Fibroblast of mammary gland (primary cell): ENCODE data around the gene C1QA.

ENCODE experiments used
- DNase-seq: peaks from one replicate; pipeline ENCODE4 v3.0.0-alpha.2; 2010; ENCODE audit warnings: low read depth
- H3K4me3 ChIP-seq: 2 replicates; pipeline ENCODE4 v1.5.1; 2011; ENCODE audit warnings: low read depth, mild to moderate bottlenecking, low read length, moderate library complexity; ENCODE audit not compliant: control insufficient read depth
- TF ChIP-seq, protein P1 (sequence below): conservative IDR thresholded peaks from 2 replicates; pipeline ENCODE4 v1.5.1; 2011; ENCODE audit warnings: low read depth, low read length, inconsistent platforms; ENCODE audit not compliant: control insufficient read depth, insufficient read depth

The C1QA gene, protein sequence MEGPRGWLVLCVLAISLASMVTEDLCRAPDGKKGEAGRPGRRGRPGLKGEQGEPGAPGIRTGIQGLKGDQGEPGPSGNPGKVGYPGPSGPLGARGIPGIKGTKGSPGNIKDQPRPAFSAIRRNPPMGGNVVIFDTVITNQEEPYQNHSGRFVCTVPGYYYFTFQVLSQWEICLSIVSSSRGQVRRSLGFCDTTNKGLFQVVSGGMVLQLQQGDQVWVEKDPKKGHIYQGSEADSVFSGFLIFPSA

DNA sequence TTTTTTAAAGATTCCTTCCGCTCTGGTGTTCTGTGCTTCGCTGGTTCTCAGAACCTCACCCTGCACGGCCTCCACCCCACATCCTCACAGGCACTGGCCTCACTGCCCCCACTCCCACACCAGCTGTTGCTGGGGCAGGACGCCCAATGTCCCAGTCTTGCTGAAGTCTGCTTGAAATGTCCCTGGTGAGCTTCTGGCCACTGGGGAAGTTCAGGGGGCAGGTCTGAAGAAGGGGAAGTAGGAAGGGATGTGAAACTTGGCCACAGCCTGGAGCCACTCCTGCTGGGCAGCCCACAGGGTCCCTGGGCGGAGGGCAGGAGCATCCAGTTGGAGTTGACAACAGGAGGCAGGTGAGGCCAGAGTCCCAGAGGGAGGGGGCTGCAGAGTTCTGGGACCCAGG is at the start of gene C1QA:
C1QA (plus strand) TSS at position 276 of the 400 bp plus-strand sequence. CDS start 989 bp downstream, outside the sequence.
- TF ChIP-seq, protein P1, sequence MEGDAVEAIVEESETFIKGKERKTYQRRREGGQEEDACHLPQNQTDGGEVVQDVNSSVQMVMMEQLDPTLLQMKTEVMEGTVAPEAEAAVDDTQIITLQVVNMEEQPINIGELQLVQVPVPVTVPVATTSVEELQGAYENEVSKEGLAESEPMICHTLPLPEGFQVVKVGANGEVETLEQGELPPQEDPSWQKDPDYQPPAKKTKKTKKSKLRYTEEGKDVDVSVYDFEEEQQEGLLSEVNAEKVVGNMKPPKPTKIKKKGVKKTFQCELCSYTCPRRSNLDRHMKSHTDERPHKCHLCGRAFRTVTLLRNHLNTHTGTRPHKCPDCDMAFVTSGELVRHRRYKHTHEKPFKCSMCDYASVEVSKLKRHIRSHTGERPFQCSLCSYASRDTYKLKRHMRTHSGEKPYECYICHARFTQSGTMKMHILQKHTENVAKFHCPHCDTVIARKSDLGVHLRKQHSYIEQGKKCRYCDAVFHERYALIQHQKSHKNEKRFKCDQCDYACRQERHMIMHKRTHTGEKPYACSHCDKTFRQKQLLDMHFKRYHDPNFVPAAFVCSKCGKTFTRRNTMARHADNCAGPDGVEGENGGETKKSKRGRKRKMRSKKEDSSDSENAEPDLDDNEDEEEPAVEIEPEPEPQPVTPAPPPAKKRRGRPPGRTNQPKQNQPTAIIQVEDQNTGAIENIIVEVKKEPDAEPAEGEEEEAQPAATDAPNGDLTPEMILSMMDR, result no peak
- no peak within 1 kb of the TSS for H3K4me3 ChIP-seq
- no peak for DNase-seq

DNA sequence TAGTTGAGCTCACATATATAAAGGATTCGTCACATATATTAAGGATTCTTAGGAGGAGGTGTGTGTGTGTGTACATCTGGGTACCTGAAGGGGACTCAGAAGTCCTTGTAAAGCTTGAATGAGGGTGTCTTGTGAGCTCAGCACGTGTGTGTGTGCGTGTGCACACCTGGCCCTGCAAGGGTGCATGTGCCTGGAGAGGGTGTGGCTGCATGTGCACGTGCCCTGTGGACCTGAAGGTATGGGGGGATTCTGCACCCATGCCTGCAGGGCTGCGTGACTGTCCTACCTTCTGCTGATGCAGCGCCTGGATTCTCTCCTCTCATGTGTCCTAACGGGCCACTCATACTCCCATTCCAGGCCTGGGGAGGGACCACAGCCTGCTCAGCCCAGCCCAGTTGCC is 49.2 kb upstream of the C1QA start:
- no peak for DNase-seq
- TF ChIP-seq, protein P1, result no peak
- no peak overlapping the region for H3K4me3 ChIP-seq

DNA sequence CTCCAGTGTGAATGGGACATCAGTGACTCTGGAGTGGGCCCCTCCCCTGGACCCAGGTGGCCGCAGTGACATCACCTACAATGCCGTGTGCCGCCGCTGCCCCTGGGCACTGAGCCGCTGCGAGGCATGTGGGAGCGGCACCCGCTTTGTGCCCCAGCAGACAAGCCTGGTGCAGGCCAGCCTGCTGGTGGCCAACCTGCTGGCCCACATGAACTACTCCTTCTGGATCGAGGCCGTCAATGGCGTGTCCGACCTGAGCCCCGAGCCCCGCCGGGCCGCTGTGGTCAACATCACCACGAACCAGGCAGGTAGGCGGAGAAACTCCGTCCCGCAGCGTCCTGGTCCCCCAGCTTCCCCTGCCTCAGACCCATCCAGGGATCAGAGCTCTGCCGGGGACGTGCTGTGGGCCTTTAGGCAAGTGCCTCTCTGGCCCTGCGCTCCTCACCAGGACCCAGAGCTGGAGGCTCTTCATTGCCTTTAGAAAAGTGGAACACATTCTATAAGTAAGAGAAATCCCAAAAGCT is 47.5 kb upstream of the C1QA start:
- TF ChIP-seq, protein P1, result no peak
- DNase-seq, result no peak
- H3K4me3 ChIP-seq, result no peak overlapping the region

DNA sequence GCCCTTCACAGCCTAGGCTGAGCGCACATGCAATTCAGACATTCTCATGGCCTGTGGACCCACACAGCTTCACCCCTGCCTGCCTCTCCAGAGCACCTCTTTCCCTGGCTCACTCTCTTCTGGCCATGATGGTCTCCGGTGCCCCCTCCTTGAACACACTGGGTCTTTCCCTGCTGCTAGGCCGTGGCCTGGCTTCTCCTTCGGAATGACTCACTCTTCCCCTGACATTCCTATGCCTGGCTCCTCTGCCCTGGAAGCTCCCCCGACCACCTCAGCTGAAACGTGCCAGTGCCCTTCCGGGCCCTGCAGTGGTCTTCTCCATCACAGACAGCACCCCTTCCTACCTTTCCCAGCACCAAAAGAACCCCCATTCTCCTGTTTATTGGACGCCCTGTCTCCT is 44.9 kb upstream of the C1QA start:
- TF ChIP-seq, protein P1, result no peak

DNA sequence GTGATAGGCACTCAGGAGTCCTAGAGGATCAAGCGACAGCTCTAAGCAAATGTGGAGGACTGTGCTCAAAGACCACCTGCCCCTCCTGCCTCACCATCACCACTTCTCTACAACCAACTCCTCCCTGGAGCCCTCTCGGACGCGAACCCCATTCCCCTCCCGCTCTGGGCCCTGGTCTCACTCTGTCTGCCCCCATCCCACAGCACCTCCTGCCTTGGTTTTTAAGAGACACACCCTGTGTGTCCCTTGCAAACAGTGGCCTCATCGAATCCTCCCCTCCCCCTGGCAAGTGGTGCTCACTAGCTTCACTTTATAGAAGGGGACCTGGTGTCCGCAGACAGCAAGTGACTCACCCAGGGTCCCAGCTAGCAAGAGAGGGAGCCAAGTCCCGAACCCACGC is 44.4 kb upstream of the C1QA start:
- no peak for DNase-seq
- H3K4me3 ChIP-seq, result no peak overlapping the region

More for the DNA sequence above, 44.9 kb upstream of the C1QA start:
- DNase-seq, result no peak
- no peak overlapping the region for H3K4me3 ChIP-seq

DNA sequence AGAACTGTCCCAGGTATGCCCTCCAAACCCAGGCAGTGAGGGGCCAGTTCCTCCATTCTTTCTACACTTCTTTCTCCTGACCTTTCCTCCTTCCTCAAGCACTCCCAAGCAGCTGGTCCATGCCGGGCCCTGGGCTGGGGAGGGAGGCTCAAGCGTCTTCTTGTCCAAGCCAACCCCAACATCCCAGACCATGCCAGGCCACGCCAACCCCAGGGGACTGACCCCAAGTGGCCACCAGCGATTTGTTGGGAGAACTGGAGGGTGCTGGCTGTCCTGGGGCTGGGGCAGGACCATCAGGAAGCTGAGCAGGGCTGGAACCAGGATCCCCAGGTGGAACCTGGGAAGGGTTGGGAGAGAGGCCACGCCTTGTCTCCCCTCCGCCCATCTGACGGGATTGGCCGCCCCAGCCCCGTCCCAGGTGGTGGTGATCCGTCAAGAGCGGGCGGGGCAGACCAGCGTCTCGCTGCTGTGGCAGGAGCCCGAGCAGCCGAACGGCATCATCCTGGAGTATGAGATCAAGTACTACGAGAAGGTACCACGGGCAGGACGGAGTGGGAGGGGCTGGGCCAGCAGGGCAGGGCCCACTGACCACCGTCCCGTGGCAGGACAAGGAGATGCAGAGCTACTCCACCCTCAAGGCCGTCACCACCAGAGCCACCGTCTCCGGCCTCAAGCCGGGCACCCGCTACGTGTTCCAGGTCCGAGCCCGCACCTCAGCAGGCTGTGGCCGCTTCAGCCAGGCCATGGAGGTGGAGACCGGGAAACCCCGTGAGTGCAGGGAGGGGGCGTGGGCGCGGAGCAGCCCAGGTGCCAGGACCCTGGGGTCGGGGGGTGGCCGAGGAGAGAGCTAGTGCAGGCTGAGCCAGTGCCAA is 43.3 kb upstream of the C1QA start:
- H3K4me3 ChIP-seq, result no peak overlapping the region
- TF ChIP-seq, protein P1, result no peak
- no peak for DNase-seq

More for the DNA sequence above, 44.4 kb upstream of the C1QA start:
- TF ChIP-seq, protein P1, result no peak
